NCI-H128 (cell line): ENCODE data around the gene TIFAB.

Source experiments
- DNase-seq: peaks from one replicate; lab custom pipeline; 2025; ENCODE audit not compliant: unreplicated experiment; lab: John Stamatoyannopoulos, UW

The TIFAB gene

DNA sequence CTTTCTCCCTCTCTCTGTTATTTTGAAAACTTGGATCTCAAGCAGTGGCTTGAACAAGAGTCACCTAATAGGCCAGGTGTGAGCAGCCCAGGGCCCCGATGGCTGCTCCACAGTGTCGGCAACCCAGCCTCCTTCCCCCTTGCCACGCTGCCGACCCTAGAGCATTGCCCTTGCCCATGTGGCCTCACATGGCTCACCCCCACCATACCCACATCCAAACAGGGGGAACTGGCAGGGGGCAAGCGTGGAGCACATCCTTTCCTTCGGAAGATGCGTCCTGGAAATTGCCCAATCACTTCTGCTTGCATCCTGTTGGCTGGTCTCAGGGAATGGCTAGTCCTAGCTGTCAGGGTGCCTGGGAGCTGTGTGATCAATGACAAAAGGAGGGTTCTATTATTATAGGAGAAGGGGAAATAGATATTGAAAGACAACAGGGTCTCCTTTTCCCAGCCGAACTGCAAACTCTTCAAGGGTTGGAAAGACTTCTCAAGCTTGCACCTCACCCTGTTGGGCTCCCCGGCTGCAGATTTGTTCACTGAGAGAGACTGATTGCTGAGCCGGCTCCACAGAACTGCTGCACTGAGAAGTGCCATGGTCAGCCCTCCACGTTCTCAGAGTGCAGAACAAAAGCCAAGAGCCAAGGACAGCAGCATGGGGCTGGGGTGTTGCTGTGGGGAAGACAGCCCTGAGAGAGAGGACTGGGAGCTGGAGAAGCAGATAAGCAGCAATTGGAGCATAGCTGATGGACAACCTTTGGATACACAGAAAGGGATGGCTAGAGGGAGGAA is 8.3 kb upstream of the TIFAB start:
- no peak for DNase-seq

DNA sequence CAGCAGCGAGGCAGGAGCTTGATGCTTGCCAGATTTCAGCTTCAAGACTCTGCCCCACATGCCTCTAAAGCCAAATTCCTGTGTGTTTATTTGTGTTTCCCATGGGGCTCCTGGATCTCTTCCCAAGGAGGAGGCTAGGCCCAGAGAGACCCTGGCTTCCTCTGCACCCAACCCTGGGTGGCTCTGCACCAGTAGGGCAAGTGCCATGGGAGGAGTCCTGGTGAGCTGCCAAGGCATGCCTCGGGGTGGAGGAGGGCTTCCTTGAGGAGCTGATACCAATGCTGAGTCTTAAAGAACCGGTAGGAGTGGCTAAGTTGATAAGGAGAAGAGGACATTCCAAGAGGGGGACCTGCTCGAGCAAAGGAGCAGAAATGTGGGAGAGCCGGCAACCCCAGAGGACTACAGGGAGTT is 6.8 kb upstream of the TIFAB start:
- DNase-seq: no peak

DNA sequence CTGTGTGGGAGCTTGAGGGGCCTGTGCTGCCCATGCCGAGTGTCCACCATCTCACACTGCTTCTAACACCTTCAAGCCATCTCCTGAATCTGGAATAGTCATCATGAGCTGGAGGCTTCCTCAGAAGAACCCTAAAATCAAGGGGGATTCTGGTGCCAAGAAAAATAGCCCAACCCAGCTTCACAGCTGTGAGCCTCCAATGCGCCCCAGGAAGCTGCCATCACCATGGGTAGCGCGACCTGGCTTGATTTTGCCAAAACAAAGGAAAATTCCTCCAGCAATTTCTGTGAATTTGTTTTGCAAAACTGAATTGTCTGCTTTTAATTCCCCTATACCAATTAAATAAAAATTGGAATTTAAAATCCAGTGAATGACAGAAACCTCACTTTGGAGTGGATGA is 6.2 kb upstream of the TIFAB start:
- DNase-seq: no peak

DNA sequence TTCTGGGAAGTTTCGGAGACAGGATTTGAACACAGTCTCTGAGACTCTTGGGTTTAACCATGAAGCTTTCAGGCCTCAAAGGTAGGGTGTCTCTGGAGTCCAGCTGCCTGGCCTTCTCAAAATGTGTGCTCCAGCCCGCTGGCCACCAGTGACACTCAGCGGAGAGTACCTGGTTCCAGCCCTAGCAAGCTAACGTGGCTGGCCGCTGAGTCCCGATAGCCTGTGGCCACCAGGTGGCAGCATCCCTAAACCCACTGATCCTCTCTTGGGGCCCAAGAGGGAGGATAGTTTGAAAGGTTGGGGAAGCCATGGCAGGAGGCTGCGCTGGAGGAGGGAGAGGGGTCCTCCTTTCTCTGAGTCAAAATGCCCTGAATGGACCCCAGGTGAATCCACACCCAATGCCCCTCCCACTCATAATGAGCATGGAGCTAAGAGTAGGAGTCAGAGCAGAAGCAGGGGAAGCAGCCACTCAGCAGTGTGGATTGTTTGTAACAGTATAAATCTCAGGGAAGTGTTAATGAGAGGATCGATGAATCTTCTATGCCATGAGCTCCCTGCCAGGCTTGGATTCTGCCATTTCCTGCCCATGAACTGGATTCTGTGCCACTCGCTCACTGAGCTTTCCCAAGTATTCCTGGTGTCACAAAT is 5.4 kb upstream of the TIFAB start:
- no peak for DNase-seq

DNA sequence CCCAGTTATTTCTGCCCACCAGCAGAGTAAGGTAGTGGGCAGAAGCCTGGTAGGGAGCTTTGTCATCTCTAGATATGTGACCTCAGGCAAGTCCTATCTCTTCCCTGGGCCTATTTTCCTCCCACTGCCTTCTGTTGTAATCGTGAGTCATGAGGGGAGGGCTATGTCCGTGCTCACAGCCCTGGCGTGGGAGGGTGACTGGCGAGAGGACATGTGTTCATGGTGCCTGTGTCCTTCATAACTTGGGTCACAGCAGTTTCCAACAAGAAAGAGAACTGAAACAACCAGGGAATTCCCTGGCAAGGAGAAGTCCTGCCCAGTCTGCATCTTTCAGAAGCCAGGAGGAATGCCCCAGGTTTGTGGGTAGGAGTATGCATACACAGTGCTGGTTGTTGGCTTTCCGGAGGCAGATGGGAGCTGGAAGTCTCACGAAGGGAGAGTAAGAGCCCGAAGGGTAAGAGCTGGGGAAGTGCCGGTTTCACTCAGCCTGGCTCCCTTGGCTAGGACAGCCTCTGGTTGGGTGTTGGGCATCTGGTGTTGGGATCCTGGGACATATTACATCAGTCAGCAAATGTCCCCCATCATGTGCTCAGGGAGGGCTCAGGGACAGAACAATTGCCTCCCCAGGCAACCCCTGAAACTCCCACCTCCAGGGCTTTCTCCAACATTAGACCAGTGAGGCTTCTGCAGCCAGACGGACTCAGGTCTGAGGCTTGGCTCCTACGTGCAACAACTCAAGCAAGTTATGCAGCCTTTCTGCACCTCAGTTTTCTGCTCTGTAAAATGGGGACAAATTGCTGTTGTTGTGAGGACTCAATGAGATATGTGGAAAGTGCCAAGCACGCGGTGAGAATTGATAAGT is 4.3 kb upstream of the TIFAB start:
- DNase-seq: no peak

DNA sequence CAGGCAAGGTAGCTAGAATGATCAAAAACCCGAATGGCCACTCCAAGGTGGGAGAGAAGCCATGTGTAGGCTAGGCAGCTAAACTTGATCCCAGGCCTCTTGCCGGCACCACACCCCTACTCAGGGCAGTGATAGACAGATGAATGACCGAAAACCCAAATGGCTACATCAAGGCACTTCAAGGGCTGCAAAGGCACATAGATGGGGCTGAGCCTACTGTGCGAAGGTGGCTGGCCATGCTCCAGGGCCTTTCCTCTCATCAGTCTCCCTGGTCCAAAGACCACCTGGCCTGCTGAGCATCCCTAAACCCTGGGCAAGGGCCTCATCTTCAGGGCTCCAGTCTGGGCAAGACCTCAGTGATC is 3.7 kb upstream of the TIFAB start:
- no peak for DNase-seq

DNA sequence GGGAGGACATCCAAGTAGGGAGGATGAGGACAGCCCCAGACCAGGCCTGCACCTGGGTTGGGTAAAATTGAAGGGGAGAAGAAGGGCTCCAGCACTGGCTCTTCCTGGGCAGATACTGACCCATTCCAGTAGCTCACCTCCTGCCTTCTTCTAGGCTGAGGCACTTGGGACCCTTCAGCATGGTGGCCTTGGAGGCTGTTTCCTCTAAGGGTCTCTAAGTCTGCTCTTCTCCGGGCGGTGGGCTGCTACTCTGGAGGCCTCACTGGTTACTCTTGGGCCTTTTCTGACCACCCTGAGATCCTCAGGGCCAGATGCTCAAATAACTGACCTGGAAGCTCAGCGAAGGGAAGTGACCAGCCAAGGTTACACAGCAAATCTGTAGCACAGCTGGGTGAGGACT is 2.8 kb upstream of the TIFAB start:
- DNase-seq: no peak

DNA sequence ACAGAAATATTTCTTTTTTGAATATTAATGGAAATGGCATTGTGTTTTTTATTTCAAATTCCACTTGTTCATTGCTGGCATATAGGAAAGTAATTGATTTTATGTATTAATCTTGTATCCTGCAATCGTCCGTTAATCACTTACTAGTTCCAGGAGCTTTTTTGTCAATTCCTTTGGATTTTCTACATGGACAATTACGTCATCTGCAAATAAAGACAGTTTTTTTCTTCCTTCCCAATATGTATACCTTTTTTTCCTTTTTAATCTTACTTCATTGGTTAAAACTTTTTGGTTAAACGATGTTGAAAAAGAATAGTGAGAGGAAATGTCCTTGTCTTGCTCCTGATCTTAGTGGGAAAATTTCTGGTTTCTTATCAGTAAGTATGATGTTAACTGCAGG is 1.5 kb upstream of the TIFAB start:
- DNase-seq: no peak

DNA sequence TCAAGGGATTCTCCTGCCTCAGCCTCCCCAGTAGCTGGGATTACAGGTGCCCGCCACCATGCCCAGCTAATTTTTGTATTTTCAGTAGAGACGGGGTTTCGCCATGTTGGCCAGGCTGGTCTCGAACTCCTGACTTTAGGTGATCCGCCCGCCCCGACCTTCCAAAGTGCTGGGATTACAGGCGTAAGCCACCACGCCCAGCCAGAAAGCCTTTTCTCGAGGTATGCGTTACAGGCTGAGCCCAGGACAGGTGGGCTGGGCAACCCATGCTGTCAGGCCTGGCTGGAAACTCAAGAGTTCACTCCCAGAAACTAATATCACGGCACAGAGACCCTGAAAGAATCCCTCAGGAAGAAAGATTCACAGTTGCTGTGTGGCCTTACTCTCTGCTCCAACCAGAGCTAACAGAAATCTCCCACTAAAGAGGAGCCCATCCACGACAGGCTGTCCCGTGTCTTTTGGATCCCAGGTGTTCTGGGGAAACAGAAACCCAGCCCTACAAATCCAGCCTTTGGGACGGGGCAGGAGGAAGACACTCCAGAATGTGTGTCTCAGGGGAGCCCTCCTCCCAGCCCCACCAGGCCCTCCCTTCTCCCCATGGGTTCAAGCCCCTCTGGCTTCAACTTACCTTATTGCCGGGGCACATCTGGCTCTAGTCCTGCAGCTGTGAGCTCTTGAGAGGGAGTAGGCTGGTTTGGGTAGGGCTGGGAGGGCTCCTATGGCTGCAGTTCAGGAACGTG is 400 bp downstream of the TIFAB start:
- DNase-seq: no peak

DNA sequence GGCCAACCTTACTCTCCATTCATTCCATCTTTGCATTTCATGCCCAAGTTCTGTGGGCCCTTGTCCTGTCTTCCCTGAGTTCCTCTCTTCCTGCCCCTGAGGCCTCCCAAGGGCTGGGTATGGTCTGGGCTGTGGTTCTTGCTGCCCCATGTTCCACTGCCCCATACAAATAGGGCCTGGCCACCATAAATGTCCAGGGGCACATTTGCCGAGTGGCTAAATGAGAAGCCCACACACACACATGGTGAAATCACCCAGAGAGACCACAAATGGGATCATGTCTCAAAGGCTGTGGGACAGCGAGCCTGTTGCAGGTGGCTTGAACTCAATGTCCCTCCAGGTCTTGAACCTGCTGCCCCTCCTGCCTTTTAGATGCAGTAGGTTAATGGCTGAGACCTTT is 1.2 kb downstream of the TIFAB start:
- DNase-seq: no peak

DNA sequence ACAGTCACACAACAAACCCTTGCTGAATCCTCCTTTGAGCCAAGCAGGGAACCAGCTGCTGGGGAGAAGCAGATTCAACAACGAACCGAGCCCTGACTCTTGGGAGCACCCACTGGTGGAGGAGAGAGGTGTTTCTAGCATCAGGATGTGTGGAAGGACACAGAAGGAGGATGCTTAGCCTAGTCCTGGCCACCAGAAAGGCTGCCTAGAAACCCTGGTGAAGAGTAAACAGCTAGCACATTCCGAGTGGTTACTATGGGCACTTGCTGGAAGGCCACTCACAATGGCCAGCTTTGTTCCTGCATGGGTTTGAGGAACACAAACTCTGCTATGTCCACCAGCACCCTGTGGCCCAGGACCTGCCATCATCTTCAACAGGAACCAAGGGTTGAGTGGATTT is 1.8 kb downstream of the TIFAB start:
- DNase-seq: no peak

DNA sequence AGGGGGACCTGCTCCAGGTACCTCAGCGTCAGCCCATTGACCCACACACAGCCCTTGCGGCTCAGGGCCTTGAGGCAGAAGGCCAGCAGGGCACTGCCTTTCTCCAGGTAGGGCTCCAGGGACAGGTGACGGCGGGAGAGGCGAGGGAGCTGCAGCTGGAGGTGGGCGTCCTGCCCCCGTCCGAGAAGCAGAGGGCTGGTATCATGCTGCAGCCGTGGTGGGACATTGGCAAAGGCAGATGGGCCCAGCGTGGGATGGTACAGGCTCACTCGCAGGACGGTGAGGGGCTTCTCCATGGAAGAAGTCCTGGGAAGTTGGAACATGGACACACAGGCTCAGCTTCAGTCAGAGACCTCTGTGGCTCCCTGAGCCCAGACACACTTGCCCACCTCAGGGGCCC is 2.5 kb downstream of the TIFAB start:
- DNase-seq: no peak

DNA sequence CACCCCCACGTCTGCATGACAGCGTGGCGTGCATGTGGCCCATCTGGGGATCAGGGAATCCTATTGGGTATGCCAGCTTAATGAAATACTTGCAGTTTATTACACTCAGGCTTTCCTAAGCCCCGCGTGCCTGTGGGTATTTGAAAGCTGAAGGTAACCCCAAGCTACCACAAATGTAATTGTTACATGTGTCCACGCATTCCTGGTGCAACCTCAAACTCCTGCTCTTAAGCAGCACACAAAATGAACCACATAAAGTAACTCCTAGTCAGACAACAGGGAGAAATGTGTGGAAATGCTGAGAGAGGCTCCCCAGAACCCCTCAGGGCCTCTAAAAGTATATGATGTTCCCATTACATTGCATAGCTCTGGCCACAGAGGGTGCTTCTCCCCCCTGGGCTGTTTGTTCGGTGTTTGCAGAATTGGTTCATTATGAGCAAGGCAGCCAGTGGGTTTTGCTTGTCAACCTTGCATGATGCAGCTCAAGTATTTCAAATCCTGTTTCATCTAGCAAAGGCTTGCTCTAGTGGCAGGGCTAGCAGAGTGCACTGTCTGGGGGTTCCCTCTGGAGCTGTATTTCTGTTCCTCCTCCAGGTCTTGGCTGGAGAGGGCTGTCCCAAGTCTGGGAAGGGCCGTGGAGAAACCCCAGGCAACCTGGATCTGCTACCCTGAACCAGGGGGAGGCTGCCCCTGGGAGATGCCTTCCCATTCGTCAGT is 3.2 kb downstream of the TIFAB start:
- no peak for DNase-seq

DNA sequence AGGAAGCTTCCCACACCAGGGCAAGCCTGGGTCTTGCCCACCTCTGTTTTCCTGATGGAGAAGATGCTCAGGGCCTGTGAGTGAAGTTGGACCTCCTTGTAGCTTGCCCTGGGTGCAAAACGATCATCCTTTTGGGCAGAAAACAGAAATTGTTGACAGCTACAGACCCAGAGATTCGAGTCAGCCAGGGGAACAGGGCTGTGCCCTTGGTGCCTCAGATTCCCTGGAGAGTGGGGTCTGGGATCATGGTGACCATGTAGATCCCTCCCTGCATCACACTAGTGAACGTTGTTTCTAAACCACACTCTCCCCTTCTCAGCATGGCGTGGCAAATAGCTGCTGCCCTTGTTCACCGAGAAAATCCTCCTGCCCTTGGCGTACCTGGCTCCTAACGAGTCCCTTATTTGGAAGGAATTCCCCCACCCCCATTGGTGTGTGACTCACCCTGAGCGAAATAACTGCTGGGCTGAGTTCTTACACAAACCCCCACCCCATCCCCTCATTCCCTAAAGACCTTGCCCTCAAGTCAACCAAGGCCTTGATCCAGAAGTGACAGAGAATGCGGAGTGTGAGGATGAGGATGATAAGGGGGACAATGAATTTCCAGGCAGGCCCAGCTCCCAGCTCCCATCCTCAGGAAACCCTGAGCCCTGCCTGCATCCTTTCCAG is 3.9 kb downstream of the TIFAB start:
- DNase-seq: no peak

DNA sequence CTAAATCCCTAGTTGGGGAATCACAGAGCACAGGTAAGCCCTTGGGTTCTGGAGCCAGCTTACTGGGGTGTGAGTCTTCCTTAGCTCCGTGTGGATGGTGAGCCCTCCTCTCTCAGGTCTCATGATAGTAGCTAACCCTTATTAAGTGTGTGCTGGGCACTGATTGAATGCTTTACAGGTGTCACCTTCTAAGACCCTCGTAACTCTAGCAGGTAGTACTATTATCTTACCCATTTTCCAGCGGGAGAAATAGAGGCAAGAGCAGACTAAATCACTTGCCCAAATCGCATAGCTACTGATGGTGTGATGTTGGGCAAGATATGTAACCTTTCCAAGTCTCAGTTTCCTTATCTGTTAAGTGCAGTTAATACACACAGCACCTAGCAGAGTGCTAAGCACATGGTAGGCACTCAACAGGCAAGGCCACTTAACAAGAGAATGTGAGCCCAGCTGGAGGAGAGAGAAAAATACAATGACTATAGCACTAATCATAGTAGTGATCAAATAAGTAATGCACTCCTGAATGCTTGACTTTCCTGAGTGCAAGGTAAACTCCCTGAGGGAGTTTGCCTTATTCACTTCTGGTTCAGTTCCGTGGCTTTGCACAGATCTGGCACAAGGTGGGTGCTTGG is 4.7 kb downstream of the TIFAB start, which contains the start of gene DCANP1:
Gene DCANP1 (minus strand): TSS at position 51 of the 632 bp plus-strand sequence. CDS start 240 bp downstream, outside the sequence.
- no peak for DNase-seq

DNA sequence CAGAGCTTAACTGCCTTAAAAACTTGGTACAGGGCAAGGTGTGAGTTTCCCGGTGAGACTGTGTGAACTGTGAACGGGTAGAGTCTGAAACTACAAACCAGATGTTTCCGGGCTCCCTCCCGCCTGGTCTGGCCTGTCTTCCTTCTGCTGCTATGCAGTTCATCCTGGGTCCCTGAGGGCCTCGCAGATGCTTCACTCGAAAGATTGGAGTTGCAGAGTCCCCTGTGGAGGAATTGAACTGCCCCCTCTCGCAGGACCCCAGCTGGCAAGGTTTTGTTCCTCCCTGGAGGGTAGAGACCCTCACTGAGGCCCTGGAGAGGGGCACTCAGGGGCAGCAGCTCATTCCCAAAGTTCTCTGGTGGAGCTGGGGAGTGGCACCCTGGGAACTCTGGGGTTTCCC is 5.5 kb downstream of the TIFAB start:
- DNase-seq: no peak

DNA sequence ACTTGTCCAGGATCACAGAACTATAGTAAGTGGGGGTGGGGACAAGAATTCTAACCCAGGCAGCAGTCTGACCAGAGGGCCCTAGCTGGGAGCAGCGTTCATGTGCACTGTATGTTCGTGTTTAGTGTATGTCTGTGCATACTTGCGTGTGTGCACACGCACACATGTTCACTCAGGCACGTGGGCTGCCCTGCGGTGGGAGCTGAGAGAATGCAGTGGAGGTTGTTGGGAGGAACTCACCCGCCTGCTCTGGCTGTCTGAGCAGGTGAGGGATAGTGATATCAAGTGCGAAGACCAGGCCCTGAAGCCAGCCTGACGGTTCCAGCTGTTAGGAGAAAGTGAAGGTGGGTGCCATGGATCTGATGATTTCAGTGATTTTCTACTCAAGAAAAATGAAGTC is 5.9 kb downstream of the TIFAB start:
- DNase-seq: no peak

DNA sequence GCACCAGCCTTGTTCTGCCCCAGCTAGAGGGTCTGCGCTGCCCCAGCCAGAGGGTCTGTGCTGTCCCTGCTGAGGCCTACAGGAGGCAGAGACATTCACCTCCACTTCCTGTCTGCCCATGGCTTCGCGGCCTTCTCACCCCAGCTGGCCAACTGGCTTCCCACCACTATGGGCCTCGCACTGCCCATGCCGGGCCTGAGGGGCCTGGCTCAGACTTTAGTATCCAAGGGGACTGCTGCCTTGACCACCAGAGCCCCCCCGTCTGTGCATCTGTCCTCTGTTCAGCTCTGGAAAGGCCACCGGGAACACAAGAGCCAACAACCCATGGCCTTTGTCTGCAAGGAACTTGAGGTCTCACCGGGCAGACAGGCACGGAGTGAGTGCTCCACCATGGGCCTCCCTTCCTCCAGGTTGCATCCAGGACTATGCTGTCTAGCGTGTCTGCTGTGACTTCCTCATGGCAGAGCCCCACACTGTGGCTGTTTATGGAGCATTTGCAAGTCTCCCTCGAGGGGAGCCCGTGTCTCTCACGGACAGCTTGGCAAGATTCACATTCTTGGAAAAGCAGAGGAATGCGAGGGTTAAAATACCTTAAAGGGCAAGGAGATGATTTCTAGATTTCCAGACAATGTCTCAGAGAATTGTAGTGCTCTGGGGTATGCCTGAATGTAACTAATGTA is 6.7 kb downstream of the TIFAB start:
- DNase-seq: no peak

DNA sequence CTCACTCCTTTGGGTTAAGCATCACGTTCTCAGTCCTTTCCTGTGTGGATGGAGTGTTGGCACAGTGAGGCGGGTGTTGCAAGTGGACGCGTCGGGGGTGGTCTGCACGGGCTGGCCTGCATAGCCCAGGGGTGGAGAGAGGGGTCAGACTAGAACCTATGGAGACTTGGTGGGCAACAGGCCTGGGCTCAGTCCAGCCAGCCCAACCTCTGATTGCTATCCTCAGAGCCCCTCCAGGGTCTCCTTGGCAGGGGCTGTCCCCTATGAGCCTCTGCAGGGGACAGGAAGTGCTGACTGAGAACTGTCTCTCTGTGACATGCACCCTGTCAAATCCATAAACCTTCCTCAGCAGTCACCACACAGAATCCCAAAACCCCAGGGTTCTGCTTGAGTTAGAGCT is 7.3 kb downstream of the TIFAB start:
- no peak for DNase-seq
